NCI-H748 treated with DMSO at 0.1 percent for 48 hours (cell line): Measurements from ENCODE around the gene TMEM229A.
"Not testable (repeated sequence)": the region's sequence is repeated elsewhere in the genome, so short reads cannot be mapped to it uniquely, and the experiment has no call there.

Source experiments
- DNase-seq: peaks from one replicate; lab custom pipeline; 2025; lab: John Stamatoyannopoulos, UW

The TMEM229A gene

DNA sequence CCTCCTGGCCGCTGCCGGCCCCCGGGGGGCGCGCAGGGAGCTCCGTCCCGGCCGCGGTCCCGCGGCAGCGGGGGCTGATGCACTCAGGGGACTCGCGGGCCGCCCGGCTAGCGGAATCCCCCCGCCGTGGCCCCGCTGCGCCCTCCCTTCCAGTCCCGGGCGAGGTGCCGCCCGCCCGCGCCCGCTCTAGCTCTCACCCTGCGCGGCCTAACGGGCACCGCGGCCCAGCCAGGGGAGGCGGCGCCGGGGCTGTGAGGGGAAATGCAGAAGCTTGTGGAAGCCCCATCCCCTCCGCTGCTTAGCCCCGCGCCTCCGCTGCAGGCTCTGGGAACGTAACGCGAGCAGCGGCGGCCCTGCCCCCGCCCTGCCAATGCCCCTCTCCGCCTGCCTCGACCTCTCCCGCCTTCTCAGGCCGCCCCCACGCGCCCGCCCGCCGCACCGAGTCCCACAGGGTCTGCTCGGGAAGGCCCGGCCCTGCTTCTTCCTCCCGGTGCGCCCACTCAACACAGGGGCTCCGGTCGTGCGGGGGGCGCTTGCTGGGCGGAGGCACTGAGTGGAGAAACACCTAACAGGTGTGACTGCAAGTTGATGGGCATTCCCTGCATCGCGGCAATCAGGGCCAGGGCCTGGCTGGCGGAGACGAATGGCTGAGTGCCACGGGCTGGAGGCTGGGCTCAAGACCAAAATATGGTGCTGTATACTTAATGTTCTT, 384 bp upstream of the TMEM229A start:
- DNase-seq: no peak

DNA sequence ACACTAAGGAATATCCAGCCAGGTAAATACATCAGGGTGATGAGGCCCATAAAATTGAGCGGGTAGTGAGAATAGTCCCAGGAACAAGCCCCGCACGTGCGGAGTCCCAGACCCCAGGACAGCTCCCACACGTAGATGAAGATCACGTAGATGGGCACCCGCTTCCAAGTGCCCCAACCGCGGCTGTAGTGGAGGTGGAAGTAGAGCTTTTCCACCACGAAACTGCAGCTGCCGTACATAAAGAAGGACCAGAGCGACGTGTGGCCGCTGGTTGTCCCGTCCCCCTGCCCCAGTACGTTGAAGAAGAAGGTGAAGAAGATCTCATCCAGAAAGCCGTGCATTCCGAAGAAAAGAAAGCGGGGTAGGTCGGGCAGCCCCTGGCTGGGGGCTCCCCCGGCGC, 948 bp downstream of the TMEM229A start:
- DNase-seq: peak; percentile 36

DNA sequence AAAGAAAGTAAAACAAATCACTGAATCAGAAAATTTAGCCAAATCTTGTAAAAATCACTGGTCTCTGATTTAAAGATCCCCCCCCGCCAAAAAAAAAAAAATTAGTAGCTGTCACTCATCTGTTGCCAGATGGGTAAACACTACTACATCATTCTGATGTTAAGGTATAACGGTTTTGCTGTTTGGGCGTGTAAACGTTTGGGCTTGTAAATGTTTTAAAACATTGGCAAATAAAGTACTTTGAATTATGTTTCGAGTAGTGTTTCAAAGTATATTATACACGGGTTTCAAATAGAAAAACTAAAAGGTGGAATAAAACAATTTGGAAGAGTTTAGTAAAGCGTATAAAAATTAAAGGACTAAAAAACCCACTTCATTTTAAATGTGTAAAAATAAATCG, 1.5 kb downstream of the TMEM229A start:
- DNase-seq: no peak

DNA sequence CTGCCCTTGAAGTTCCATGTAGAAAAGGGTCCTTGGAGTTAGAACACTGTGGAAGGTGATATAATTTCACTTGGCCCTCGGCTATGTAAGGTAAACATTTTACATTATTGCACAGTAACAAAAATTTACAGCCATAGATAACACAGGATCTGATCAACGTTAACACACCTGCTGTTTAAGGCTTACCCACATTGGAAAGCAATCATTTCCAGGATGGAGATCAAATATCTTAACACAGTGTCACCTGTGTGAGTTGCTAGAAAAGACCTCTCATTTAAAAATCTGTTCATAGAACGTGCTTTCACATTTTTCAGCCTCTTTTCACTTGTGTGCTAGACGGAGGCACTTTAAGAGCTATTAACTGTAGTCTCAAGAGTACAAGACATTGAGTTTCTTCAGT, 1.9 kb downstream of the TMEM229A start:
- DNase-seq: no peak

DNA sequence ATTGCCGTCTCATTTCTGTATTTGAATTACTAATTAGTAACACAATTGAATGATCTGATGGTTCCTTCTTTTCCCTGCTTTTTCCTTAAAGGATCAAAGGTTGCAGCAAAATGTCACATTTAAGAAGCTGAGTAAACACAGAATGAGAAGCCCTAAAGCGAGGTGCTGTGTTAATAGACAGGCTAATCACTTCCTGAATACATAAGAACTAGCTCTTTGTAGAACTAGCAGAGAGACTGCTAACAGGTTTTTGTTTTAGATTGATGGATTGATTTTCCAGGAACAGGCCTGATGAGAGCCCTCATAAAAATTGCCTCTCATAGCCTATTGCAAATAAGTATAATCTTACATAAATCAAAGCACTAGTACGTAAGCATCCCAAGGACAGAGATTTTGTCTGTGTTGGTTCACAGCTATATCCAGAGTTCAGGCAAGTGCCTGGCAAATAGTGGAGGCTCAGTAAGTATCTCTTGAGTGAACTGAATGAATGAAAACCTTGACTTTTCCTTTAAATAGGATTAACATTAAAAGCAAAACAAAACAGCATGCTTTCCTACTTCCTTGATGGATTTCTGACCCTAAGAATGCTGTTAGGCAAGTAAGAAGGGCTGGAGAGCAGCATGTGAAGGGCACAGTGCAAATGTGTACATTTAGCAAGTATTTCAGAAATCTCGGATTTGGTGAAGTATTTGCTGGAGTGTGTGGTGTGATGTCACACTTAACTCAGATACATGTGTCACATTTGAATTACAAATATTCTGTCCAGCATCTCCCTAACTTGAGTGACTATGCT, 3.3 kb downstream of the TMEM229A start:
- no peak for DNase-seq

DNA sequence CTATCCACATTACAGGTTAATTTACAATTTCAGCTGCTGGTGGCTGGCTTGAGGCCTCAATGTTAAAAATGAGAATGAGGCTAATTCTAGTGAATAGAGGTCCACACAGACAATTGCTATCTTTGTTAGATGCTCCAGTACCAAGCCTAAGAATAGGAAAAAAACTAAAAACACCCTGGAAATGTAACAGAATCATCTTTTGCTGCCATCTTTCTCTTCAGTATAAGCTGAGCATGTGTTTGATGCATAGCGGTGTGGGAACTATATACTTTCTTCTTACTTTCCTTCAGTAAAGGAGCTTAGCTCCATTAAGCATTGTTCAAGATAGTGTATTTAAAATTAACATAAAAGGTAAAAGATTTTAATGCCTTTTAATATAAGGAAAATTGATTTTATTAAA, 5.6 kb downstream of the TMEM229A start:
- no peak for DNase-seq

DNA sequence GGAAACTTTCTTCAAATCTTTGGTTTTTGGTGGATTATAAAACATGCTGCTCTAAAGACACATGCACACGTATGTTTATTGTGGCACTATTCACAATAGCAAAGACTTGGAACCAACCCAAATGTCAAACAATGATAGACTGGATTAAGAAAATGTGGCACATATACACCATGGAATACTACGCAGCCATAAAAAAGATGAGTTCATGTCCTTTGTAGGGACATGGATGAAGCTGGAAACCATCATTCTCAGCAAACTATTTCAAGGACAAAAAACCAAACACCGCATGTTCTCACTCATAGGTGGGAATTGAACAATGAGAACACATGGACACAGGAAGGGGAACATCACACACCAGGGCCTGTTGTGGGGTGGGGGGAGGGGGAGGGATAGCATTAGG, 8.5 kb downstream of the TMEM229A start:
- not testable (repeated sequence) for DNase-seq

DNA sequence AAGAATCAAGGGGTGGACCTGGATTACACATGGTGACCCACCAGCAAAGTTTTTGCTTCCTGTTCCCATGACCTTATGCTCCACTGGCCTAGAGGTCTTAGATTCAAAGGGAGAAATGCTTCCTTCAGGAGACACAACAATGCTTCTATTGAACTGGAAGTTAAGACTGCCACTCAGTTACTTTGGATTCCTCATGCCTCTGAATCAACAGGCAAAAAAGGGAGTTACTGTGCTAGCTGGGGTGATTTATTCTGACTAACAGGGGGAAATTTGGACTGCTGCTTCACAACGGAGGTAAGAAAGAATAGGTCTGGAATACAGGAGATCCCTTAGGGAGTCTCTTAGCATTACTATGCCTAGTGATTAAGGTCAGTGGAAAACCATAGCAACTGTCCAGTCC, 10.3 kb downstream of the TMEM229A start:
- no peak for DNase-seq

DNA sequence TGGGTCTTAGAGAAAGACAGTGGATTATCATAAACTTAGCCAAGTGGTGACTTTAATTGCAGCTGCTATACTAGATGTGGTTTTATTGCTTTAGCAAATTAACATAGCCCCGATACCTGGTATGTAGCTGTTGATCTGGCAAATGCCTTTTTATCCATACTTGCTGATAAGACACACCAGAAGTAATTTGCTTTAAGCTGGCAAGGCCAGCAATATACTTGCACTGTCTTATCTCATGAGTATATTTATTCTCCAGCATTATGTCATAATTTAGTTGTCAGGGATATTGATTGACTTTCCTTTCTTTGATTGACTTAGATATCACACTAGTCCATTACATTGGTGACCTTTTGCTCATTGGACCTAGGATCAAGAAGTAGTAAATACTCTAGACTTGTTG, 12.8 kb downstream of the TMEM229A start:
- no peak for DNase-seq

DNA sequence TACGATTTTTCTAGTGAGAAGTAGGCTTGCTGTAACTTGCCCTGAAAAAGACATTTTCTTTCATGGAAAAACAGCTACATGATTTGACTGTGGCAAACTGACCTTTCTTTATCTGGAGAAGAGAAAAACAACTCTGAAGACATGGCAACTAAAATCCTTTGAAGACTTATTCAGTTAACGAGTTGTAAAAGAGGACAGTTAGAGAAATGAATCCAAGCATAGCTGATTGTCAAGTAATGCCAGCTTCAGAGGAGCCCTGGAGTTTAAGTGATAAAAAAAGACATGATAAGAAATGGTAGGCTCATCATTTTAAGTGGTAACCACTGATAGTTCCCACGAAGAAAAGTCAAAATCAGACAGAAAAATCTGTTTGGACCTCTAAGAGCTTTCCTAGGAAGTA, 19.6 kb downstream of the TMEM229A start:
- no peak for DNase-seq

DNA sequence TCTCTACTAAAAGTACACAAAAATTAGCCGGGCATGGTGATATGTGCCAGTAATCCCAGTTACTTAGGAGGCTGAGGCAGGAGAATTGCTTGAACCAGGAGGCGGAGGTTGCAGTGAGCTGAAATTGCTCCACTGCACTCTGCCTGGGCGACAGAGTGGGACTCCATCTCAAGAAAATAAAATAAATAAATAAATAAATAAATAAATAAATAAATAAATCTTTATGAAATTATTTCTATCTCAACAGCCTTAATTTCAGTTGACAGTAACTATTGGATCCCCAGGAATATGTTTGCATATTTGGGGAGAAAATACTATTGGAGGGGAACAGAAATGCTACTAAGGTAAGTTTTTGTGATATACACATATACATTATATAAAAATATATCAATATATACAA, 20.0 kb downstream of the TMEM229A start:
- DNase-seq: no peak

DNA sequence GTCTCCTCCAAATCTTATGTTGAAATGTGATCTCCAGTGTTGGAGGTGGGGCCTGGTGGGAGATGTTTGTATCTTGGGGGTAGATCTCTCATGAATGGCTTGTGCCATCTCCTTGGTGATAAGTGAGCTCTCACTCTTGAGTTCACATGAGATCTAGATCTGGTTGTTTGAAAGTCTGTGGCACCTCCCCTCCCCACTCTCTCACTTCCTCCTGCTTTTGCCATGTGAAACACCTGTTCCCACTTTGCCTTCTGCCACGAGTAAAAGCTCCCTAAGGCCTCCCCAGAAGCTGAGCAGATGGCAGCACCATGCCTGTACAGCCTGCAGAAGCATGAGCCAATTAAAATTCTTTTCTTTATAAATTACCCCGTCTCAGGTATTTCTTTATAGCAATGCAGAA, 23.5 kb downstream of the TMEM229A start:
- DNase-seq: no peak

DNA sequence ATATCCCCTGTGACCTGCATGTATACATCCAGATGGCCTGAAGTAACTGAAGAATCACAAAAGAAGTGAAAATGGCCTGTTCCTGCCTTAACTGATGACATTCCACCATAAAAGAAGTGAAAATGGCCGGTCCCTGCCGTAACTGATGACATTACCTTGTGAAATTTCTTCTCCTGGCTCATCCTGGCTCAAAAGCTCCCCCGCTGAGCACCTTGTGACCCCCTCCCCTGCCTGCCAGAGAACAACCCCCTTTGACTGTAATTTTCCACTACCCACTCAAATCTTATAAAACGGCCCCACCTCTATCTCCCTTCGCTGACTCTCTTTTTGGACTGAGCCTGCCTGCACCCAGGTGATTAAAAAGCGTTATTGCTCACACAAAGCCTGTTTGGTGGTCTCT, 24.6 kb downstream of the TMEM229A start:
- DNase-seq: not testable (repeated sequence)

DNA sequence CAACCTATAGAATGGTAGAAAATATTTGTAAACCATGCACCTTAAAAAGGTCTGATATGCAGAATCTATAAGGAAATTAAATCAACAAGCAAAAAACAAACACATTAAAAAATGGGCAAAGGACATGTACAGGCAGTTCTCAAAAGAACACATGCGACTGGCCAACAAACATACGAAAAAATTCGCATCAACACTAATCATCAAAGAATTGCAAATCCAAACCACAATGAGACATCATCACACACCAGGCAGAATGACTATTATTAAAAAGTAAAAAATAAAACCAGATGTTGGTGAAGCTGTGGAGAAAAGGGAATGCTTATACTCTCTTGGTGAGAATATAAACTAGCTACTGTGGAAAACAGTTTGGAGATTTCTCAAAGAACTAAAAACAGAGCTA, 33.2 kb downstream of the TMEM229A start:
- DNase-seq: no peak

DNA sequence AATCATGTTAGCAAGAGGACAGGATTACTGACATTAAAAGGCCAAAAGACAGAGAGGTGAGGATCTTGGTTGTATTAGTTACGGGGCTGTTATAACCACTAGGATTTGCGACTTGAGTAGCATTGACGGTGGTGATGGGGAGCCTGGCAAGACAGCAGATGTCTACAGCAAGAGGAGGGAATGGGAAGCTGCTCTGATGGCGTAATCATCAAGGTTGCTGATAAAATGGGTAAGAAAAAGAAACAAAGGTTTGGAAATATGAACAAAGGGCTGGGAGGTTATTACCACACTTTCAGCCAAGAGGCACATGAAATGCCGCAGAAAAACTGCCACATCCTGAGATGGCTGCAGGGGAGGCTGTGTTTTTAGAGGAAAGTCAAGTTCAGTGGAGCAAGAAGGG, 33.9 kb downstream of the TMEM229A start:
- DNase-seq: no peak

DNA sequence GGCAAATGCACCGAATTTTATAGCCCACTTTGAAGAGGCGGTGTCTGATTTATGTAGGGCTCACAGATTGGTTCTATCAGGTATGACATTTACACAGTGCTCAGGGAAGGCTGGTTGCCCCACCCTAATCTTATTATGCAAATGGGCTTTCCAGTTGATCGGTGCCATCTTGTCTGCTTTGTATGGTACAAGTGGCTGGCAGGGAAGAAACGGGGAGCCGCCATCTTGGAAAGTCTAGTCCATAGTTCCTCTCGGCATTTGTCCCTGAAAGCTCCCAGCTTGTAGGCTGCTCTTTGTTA, 36.6 kb downstream of the TMEM229A start:
- no peak for DNase-seq

DNA sequence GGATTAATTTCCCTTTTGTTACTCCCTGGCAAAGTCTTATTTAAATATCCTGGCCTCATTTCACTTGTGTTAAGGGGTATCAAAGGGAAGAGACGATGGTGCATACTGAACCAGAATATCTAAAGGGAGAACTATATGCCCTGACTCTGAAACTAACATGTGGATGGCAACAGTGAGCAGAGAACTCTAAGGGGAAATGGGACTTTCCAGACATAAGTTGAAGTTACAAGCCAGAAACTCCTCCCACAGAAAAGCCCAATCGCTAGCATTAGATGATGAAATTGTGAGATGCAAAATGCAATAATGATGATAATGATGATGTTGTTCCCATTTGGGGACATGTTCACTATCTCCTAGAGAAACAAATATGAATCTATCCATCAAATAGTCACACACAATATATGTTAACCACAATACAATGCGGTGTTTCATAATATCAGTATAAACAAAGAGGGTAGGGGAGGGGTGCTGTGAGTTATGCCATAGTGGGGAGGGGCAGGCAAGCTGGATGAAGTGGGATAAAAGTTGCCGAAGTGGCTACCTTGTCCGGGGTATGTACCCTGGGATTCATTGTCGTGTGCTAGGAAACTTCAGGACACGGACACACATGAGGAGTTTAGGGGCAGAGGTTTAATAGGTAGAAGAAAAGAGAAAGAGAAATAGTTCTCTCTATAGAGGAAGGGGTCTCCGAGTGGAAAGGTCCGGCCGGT, 37.1 kb downstream of the TMEM229A start:
- DNase-seq: no peak

DNA sequence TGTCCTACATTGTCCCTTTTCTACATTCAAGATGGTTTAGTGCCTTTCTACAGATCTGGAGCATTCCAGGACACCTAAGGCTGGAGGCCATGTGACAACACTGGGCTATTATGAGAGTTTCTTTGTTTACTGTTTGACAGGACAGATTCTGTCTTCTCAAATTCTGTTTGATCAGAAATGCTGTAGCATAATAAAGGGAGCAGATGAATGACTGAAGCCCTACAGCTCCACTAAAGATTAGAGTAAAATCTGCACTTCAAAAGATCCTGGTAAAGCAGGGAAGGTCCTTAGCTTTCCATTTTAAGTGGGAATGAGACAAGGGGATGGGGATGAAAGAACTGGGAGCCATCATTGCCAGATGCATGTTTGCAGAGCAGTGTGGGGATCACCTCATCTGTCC, 38.4 kb downstream of the TMEM229A start:
- DNase-seq: no peak

DNA sequence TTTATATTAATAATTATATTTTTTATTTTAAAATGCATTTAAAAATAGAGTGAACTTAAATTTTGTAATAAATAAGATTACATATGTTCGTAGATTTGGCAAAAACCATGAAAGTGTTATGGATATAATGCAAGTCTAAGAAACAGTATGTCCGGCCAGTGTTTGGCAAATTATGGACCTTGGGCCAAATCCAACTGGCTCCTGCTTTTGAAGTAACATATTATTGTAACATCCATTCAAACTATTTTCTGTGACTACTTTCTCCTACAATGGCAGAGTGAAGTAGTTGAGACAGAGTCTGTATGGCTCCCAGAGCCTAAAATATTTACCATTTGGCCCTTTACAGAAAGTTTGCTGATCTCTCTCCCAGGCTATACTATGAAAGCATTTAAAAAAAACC, 38.9 kb downstream of the TMEM229A start:
- DNase-seq: no peak

DNA sequence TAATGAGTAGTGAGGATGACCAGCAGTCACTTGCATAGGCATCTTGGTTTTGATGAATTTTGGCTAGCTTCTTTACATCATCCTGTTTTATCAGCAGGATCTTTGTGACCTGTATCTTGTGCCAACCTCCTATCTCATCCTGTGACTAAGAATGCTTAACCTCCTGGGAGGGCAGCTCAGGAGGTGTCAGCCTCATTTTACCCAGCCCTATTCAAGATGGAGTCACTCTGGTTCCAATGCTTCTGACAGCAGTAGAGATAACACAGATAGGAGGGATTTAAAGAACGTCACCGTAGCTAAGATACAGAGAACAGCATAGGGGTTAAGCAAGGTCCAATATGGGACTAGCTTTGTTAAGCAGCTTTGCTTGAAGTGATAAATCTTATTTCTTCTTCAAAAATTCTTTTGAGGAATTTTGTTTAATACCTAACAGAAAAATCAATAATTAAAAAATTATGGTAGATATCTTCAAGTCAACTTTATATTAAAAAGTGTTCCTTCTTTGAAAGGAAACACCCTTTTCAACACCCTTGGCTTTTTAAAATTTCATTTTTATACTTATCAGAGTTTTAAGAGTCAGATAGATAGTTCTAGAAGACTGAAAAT, 39.9 kb downstream of the TMEM229A start:
- no peak for DNase-seq

DNA sequence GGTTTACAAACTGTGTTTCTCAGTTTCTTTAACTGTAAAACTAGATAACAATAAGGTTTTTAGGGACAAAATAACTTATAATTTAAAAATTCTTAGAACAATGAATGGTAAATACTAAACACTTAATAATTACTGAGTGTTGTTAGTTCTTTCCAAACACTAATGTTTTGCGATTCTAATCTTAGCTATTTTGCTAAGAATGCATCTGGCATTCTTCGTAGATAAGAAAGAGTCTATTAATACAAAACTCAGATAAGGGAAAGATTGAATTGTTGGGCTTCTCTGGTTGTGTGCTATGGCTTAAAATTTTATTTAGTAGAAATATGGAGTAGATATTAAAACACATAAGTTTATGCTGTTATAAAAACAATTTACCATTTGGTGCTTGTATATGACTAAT, 45.4 kb downstream of the TMEM229A start:
- no peak for DNase-seq
